Glutamatergic neuron (in vitro differentiated cells): ENCODE data around the gene ABHD15. TPM values are rescaled to one million over a fixed set of nuclear protein-coding genes. Genes with fewer than 3 reads are reported as not detected.

ENCODE experiments used
- DNase-seq: peaks from one replicate; pipeline ENCODE4 v3.0.0; 2022
- H3K27ac Mint-ChIP-seq: one replicate; pipeline ENCODE4 v1.8.0; 2020; ENCODE audit warnings: mild to moderate bottlenecking, mixed read lengths, inconsistent platforms; ENCODE audit not compliant: unreplicated experiment
- H3K27me3 Mint-ChIP-seq: one replicate; pipeline ENCODE4 v1.8.0; 2020; ENCODE audit warnings: mild to moderate bottlenecking, moderate library complexity, mixed read lengths, inconsistent platforms; ENCODE audit not compliant: unreplicated experiment
- H3K36me3 Mint-ChIP-seq: one replicate; pipeline ENCODE4 v1.8.0; 2020; ENCODE audit warnings: mild to moderate bottlenecking, mixed read lengths, inconsistent platforms; ENCODE audit not compliant: unreplicated experiment
- H3K4me1 Mint-ChIP-seq: one replicate; pipeline ENCODE4 v1.8.0; 2020; ENCODE audit warnings: mild to moderate bottlenecking, low read depth, mixed read lengths, inconsistent platforms; ENCODE audit not compliant: unreplicated experiment
- H3K4me3 Mint-ChIP-seq: one replicate; pipeline ENCODE4 v1.8.0; 2020; ENCODE audit warnings: mild to moderate bottlenecking, mixed read lengths, inconsistent platforms; ENCODE audit not compliant: unreplicated experiment
- H3K9me3 Mint-ChIP-seq: one replicate; pipeline ENCODE4 v1.8.0; 2020; ENCODE audit warnings: mild to moderate bottlenecking, moderate library complexity, mixed read lengths, inconsistent platforms; ENCODE audit not compliant: unreplicated experiment
- total RNA-seq: library from RNA; stranded (reverse); fragmentation: NEBNext Ultra II Directional; extraction: Animal tissue kit (Norgen Biotek cat#: 25700); gene quantifications from one replicate; pipeline ENCODE4 v1.2.1, GENCODE V29; 2021; ENCODE audit not compliant: unreplicated experiment
- TF ChIP-seq, protein P1 (sequence below): fragments of 200-600 bp; sonication (generic); IDR thresholded peaks from one replicate; pipeline ENCODE4 v1.5.0; 2021; ENCODE audit not compliant: partially characterized antibody, unreplicated experiment

ABHD15 gene
- total RNA-seq, 1 donor from 2014 or later: 2.5 TPM

DNA sequence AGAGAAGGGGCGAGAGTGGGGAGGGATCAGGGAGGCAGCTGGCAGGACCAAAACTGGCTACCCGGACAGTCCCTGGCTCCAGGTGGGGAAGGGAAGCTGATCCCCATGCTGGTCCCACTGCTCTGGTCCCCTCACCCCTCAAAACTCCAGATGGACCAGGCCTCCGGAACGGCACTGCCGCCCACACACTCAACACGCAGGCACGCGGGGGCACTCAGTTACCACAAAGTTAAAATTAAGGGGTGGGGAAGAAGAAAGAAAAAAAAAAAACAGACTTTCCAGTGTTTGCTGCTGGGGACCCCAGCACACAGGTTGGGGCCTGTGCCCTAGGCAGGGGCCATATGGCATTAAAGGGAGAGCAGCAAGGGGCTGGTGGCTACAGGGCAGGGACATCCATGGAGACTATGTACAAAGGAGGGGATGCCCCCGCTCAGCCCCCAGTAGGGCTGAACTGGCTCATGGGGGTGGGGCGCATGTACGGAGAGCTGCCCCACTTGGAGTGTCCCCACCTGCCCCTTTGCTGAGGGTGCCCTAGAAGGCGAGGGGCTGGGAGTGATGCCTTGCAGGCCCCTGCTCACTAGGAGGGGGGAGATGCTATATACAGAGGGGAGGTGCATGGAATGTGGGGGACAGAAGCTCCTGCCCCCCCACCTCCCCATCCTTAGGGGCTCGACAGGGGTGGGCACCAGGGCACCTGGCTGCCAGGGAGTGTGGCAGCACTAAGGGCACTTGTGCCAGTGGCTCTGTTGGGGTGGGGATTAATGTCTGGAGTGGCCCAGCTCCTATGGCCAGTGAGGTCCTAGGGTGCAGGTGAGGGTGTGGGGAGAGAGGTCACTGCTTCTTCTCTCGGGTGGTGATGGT lies 7.3 kb upstream of the ABHD15 start:
- Mint-ChIP-seq H3K27me3 (peaks cover 15% of the 10 kb centered on the region), H3K4me3 (no peak overlapping the region), H3K9me3 (no peaks in the 10 kb centered on the region), H3K27ac (no peak overlapping the region), H3K36me3 (no peaks in the 10 kb centered on the region), H3K4me1 (peaks cover 4% of the 10 kb centered on the region)
- TF ChIP-seq, protein P1, sequence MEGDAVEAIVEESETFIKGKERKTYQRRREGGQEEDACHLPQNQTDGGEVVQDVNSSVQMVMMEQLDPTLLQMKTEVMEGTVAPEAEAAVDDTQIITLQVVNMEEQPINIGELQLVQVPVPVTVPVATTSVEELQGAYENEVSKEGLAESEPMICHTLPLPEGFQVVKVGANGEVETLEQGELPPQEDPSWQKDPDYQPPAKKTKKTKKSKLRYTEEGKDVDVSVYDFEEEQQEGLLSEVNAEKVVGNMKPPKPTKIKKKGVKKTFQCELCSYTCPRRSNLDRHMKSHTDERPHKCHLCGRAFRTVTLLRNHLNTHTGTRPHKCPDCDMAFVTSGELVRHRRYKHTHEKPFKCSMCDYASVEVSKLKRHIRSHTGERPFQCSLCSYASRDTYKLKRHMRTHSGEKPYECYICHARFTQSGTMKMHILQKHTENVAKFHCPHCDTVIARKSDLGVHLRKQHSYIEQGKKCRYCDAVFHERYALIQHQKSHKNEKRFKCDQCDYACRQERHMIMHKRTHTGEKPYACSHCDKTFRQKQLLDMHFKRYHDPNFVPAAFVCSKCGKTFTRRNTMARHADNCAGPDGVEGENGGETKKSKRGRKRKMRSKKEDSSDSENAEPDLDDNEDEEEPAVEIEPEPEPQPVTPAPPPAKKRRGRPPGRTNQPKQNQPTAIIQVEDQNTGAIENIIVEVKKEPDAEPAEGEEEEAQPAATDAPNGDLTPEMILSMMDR: no peak
- peak; percentile 9 for DNase-seq

DNA sequence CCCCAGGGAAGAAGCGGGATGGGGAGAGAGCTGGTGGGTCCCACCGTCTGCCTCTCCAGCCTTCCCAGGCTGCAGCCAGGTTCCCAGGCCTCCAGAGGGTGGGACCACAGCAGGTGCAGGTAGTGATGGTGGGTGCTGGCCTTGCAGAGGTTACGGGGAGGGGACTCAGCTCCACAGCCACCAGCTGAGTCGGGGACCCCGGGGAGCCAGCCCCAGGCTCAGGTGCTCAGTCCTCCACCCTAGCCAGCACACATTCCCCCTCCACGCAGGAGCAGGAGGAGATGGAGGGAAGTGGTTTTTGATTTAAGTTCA lies 6.7 kb upstream of the ABHD15 start:
- DNase-seq: no peak
- no peaks in the 10 kb centered on the region for H3K36me3 Mint-ChIP-seq
- TF ChIP-seq, protein P1: no peak
- H3K27me3 Mint-ChIP-seq: peaks cover 17% of the 10 kb centered on the region
- no peak overlapping the region for H3K4me3 Mint-ChIP-seq
- no peak overlapping the region for H3K27ac Mint-ChIP-seq
- no peaks in the 10 kb centered on the region for H3K9me3 Mint-ChIP-seq
- peaks cover 5% of the 10 kb centered on the region for H3K4me1 Mint-ChIP-seq

DNA sequence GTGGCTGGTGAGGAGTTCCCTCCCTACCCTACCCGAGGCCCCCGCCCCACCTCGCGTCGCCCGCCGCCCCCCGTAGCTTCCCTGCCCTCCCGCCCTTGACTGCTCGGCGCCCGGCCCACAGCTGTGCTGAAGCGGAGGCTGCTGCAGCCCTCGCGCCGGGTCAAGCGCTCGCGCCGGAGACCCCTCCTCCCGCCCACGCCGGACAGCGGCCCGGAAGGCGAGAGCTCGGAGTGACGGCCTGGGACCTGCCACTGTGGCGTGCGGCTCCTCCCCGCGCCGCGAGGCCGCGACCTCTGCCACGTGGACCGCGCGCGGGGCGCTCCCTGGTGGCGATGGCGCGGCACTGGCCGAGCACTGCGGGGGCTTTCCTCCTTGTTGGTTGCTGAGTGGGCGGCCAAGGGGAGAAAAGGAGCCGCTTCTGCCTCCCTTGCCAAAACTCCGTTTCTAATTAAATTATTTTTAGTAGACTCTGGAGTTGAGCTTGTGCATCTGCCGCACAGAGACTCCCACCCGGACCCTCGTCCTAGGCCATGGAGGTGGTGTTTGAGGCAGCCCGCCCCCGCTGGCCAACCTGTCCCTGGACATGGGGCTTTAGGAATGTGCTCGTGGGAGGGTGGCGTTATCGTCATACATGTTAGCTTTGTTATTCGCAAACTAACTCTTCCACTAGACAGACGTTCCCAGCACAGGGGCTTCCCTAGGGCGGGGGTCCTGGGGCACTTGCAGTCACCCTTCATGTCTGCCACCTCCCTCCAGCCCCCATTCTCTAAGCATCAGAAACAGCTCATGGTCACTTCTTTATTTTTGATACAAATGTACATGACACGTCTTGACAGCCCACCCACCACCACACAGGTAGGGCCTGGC lies 6.1 kb upstream of the ABHD15 start:
- Mint-ChIP-seq H3K27me3 (peaks cover 20% of the 10 kb centered on the region), H3K4me3 (no peak overlapping the region), H3K9me3 (no peaks in the 10 kb centered on the region), H3K36me3 (no peaks in the 10 kb centered on the region), H3K4me1 (peaks cover 7% of the 10 kb centered on the region), H3K27ac (no peak overlapping the region)
- TF ChIP-seq, protein P1: peak; percentile 80
- peak; percentile 86 for DNase-seq

DNA sequence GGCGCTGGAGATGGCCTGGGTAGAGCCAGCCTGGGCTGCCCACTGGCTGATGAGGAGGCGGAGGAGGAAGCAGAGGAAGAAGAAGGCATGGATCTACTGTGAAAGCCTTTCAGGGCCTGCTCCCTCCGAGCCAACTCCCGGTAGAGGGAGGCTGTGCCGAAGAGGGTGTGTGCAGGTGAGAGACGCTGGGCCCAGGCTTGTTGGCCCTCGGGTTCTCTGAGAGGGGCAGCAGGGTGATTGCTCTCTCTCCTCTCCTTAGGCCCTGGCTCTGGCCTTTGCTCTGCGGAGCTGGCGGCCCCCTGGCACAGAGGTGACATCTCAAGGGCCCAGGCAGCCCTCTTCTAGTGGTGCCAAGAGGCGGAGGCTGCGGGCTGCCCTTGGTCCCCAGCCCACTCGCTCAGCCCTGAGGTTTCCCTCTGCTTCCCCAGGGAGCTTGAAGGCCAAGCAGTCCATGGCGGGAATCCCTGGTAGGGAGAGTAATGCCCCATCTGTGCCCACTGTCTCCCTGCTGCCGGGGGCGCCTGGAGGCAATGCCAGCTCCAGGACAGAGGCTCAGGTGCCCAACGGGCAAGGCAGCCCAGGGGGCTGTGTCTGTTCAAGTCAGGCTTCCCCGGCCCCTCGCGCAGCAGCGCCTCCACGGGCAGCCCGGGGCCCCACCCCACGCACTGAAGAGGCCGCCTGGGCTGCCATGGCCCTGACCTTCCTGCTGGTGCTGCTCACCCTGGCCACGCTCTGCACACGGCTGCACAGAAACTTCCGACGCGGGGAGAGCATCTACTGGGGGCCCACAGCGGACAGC lies 5.2 kb upstream of the ABHD15 start:
- no peak for DNase-seq
- H3K9me3 Mint-ChIP-seq: no peaks in the 10 kb centered on the region
- TF ChIP-seq, protein P1: no peak
- H3K36me3 Mint-ChIP-seq: no peaks in the 10 kb centered on the region
- peaks cover 20% of the 10 kb centered on the region for H3K27me3 Mint-ChIP-seq
- no peak overlapping the region for H3K4me3 Mint-ChIP-seq
- H3K27ac Mint-ChIP-seq: no peak overlapping the region
- peaks cover 7% of the 10 kb centered on the region for H3K4me1 Mint-ChIP-seq
